ENCODE results near the gene DESI1.
"Not testable (repeated sequence)": the region's sequence is repeated elsewhere in the genome, so short reads cannot be mapped to it uniquely, and the experiment has no call there.

The DESI1 gene

GRCh38 chr22:41565403-41566054 is 55.3 kb downstream of the DESI1 start:
- peak in 4 of 42 donors; percentile 41 to 72 (median 44) for DNase-seq
- intact Hi-C loops (cut with DNase I) = no loop called here

- DNase-seq = no peak
- intact Hi-C loops (cut with DNase I) = no loop called here
These were observed 56.3 kb downstream of the DESI1 start for GRCh38 chr22:41564563-41564962.

GRCh38 chr22:41563051-41563711 is 57.7 kb downstream of the DESI1 start:
- intact Hi-C loops (cut with DNase I) = no loop called here
- peak in 12 of 42 donors; percentile 31 to 70 (median 44) for DNase-seq

GRCh38 chr22:41562461-41562860 is 58.4 kb downstream of the DESI1 start:
- intact Hi-C loops (cut with DNase I) = no loop called here
- DNase-seq = no peak

GRCh38 chr22:41561788-41562187 is 59.1 kb downstream of the DESI1 start:
- DNase-seq = no peak
- intact Hi-C loops (cut with DNase I) = no loop called here

GRCh38 chr22:41561335-41561734 is 59.5 kb downstream of the DESI1 start:
- intact Hi-C loops (cut with DNase I) = no loop called here
- peak in 1 of 42 donors; percentile 23 for DNase-seq

- intact Hi-C loops (cut with DNase I) = no loop called here
- no peak for DNase-seq
These were observed 60.8 kb downstream of the DESI1 start for GRCh38 chr22:41560095-41560471.

GRCh38 chr22:41558241-41558630 is 62.6 kb downstream of the DESI1 start:
- intact Hi-C loops (cut with DNase I); DNase-seq: not testable (repeated sequence)

GRCh38 chr22:41557401-41558240 is 63.2 kb downstream of the DESI1 start:
- peak; percentile 40 to 88 (median 71) for DNase-seq
- intact Hi-C loops (cut with DNase I) = no loop called here

GRCh38 chr22:41556561-41556960 is 64.3 kb downstream of the DESI1 start:
- no peak for DNase-seq
- intact Hi-C loops (cut with DNase I) = no loop called here

- no peak for DNase-seq
- intact Hi-C loops (cut with DNase I) = no loop called here
These were observed 65.4 kb downstream of the DESI1 start for GRCh38 chr22:41555325-41555982.

GRCh38 chr22:41551877-41552582 is 68.8 kb downstream of the DESI1 start:
- DNase-seq = no peak
- intact Hi-C loops (cut with DNase I) = no loop called here

GRCh38 chr22:41550952-41551491 is 69.8 kb downstream of the DESI1 start:
- intact Hi-C loops (cut with DNase I) = no loop called here

GRCh38 chr22:41548830-41549211 is 72.0 kb downstream of the DESI1 start:
- intact Hi-C loops (cut with DNase I) = loop anchor here (5.0 kb wide), 1 partner anchor 38 kb away; the partner anchor contains the start of gene PMM1
- DNase-seq = no peak

More at GRCh38 chr22:41550952-41551491, 69.8 kb downstream of the DESI1 start:
- no peak for DNase-seq
